ENCODE measurements around the gene CXCR2.

Gene CXCR2

DNA sequence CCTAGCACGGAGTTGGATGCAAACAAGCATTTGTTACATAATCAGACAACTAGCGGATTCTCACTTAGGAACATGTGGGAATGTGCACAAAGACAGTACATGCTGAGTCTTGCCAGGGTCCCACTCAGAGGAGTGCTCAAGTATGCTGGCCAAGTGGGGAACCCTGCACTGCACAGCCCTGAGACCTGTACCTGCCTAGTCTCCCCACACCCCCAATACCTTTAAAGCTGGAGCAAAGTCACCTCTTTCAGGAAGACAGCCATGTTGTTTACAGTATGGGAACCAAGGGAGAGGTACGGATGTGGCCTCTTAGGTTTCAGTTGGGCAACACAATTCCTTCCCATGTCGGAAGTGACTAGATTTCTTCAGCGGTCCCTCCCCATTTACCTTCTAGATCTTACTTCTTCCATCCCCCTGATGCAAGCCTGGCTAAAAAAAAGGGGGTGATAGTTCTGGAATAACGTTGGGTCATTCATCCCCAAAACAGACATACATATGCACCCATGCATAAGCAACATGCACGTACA, 30.2 kb downstream of the CXCR2 start:
- Histone ChIP-seq H3K4me3 (ENCODE audit: insufficient read depth, low read length, poor library complexity, severe bottlenecking) (no peak overlapping the region), H3K27ac (ENCODE audit: low read depth, low read length) (no peak overlapping the region), H3K36me3 (ENCODE audit: low read length) (no peaks in the 10 kb centered on the region), H3K9me3 (ENCODE audit: insufficient read depth, low read length) (no peaks in the 10 kb centered on the region), H4K20me1 (ENCODE audit: low read depth, low read length) (no peaks in the 10 kb centered on the region), H2AFZ (ENCODE audit: low read depth, low read length, severe bottlenecking) (no peak overlapping the region), H3K9ac (ENCODE audit: low read length) (no peak overlapping the region), H3K79me2 (ENCODE audit: insufficient read depth, low read length) (no peaks in the 10 kb centered on the region), H3K27me3 (ENCODE audit: low read length) (no peaks in the 10 kb centered on the region), H3K4me2 (ENCODE audit: low read depth, low read length, poor library complexity, severe bottlenecking) (no peak overlapping the region), H3F3A (ENCODE audit: insufficient read depth) (no peaks in the 10 kb centered on the region), H3K9me2 (replicated peaks; ENCODE audit: insufficient read depth, low read length) (no peaks in the 10 kb centered on the region)
- TF ChIP-seq EZH2phosphoT487 (conservative IDR thresholded peaks at IDR 0.05; ENCODE audit: low read length) = no peak
- TF ChIP-seq, protein P1, sequence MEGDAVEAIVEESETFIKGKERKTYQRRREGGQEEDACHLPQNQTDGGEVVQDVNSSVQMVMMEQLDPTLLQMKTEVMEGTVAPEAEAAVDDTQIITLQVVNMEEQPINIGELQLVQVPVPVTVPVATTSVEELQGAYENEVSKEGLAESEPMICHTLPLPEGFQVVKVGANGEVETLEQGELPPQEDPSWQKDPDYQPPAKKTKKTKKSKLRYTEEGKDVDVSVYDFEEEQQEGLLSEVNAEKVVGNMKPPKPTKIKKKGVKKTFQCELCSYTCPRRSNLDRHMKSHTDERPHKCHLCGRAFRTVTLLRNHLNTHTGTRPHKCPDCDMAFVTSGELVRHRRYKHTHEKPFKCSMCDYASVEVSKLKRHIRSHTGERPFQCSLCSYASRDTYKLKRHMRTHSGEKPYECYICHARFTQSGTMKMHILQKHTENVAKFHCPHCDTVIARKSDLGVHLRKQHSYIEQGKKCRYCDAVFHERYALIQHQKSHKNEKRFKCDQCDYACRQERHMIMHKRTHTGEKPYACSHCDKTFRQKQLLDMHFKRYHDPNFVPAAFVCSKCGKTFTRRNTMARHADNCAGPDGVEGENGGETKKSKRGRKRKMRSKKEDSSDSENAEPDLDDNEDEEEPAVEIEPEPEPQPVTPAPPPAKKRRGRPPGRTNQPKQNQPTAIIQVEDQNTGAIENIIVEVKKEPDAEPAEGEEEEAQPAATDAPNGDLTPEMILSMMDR (IDR thresholded peaks at IDR 0.05; ENCODE audit: insufficient read depth, low read length, poor library complexity, severe bottlenecking) = no peak

DNA sequence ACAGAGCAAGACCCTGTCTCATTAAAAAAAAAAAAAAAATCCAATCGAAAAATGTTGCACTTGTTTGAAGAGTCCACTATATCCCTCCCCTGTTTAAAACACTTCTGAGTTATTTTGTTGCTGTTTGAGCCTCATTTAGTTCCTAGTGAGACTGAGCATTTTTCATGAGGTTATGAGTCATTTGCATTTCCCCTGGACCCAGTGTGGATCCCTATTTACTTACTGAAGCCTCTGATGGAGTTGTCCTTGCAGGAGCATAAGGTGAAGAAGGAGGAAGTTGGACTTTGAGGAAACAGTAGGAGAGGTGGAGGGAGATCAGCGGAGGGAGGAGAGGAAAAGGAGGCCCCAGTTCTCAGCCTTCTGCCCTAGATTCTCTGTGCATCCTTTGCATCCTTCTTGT, 35.8 kb downstream of the CXCR2 start:
- no peak overlapping the region for H3K4me3 ChIP-seq (ENCODE audit: insufficient read depth, low read length, poor library complexity, severe bottlenecking)
- no peaks in the 10 kb centered on the region for H3K36me3 ChIP-seq (ENCODE audit: low read length)
- H3K79me2 ChIP-seq (ENCODE audit: insufficient read depth, low read length) = no peaks in the 10 kb centered on the region
- H4K20me1 ChIP-seq (ENCODE audit: low read depth, low read length) = no peaks in the 10 kb centered on the region
- H3K27me3 ChIP-seq (ENCODE audit: low read length) = no peaks in the 10 kb centered on the region
- no peaks in the 10 kb centered on the region for H3K9me3 ChIP-seq (ENCODE audit: insufficient read depth, low read length)
- no peaks in the 10 kb centered on the region for H3K9me2 ChIP-seq (replicated peaks; ENCODE audit: insufficient read depth, low read length)
- H3K27ac ChIP-seq (ENCODE audit: low read depth, low read length) = no peak overlapping the region
- no peak overlapping the region for H2AFZ ChIP-seq (ENCODE audit: low read depth, low read length, severe bottlenecking)
- no peak overlapping the region for H3K4me2 ChIP-seq (ENCODE audit: low read depth, low read length, poor library complexity, severe bottlenecking)
- H3K9ac ChIP-seq (ENCODE audit: low read length) = no peak overlapping the region
- H3F3A ChIP-seq (ENCODE audit: insufficient read depth) = no peaks in the 10 kb centered on the region
- TF ChIP-seq, protein P1 (IDR thresholded peaks at IDR 0.05; ENCODE audit: insufficient read depth, low read length, poor library complexity, severe bottlenecking) = no peak
- no peak for TF ChIP-seq EZH2phosphoT487 (conservative IDR thresholded peaks at IDR 0.05; ENCODE audit: low read length)

DNA sequence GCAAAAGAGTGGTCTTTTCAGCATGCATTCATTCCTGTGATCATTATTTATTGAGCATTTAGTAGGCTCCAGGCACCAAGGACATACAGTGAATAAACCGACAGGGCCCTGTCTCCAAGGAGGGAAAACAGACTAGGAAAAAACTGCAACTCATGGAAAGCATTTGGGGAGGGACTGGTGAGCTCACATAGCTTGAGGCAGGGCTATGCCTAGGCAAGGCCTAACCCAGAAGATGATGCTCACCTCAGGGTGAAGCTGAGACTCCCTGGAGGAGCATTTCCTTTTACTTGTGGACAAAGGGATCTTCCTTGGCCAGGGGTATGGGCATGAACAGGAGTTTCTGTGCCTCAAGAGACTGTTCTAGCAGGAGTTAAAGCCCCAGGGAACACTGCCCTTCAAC, 37.0 kb downstream of the CXCR2 start:
- Histone ChIP-seq H3K9me2 (replicated peaks; ENCODE audit: insufficient read depth, low read length) (no peaks in the 10 kb centered on the region), H3K4me2 (ENCODE audit: low read depth, low read length, poor library complexity, severe bottlenecking) (no peak overlapping the region), H3K79me2 (ENCODE audit: insufficient read depth, low read length) (no peaks in the 10 kb centered on the region), H3K27ac (ENCODE audit: low read depth, low read length) (no peak overlapping the region), H3K27me3 (ENCODE audit: low read length) (no peaks in the 10 kb centered on the region), H3K36me3 (ENCODE audit: low read length) (no peaks in the 10 kb centered on the region), H4K20me1 (ENCODE audit: low read depth, low read length) (no peaks in the 10 kb centered on the region), H3K9me3 (ENCODE audit: insufficient read depth, low read length) (no peaks in the 10 kb centered on the region), H3K4me3 (ENCODE audit: insufficient read depth, low read length, poor library complexity, severe bottlenecking) (no peak overlapping the region), H2AFZ (ENCODE audit: low read depth, low read length, severe bottlenecking) (no peak overlapping the region), H3F3A (ENCODE audit: insufficient read depth) (no peaks in the 10 kb centered on the region), H3K9ac (ENCODE audit: low read length) (no peak overlapping the region)
- TF ChIP-seq, protein P1 (IDR thresholded peaks at IDR 0.05; ENCODE audit: insufficient read depth, low read length, poor library complexity, severe bottlenecking) = no peak
- no peak for TF ChIP-seq EZH2phosphoT487 (conservative IDR thresholded peaks at IDR 0.05; ENCODE audit: low read length)
